Stromal cell of bone marrow (primary cell): ENCODE results near the gene VOPP1.
"Not testable (repeated sequence)": the region's sequence is repeated elsewhere in the genome, so short reads cannot be mapped to it uniquely, and the experiment has no call there.

Experiments
- DNase-seq: peaks from one replicate; pipeline ENCODE4 v3.0.0-alpha.2; 2012; ENCODE audit warnings: low read depth

VOPP1 gene

DNA sequence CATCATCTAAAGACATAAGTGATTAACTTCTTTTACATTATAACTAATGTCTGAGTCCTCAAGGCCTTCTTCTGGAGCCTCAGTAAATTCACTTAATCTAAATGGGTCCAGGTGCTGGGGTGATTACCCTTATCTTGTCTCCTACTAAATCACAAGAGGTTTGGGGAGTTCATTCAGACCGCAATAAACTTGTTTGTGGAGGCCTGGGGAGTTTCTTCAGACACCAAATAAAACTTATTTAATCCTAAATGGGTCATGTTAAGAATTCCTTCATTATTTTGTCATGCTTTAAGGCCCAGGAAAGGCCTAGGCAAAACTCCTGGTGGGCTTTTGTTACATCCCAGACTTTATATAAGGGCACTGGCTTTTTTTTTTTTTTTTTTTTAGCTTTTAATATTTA lies 62.1 kb downstream of the VOPP1 start:
- DNase-seq, result not testable (repeated sequence)

DNA sequence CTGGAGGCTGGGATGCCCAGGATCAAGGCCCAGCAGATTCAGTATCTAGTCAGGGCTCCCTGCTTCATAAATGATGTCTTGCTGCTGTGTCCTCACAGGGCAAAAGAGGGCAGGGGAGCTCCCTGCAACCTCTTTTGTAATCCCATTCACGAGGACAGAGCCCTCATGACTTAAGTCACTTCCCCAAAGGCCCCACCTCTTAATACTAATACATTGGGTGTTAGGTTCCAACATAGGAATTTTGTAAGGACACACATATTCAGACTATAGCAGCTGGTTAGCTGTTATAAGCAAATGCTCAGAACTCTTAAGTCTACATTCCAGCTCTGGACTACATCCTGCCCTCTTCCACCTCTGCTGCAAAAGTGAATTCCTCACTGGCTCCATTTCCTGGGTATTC lies 63.0 kb downstream of the VOPP1 start:
- DNase-seq, result no peak

GRCh38 chr7:55508221-55509011 lies 63.9 kb downstream of the VOPP1 start:
- DNase-seq, result no peak

DNA sequence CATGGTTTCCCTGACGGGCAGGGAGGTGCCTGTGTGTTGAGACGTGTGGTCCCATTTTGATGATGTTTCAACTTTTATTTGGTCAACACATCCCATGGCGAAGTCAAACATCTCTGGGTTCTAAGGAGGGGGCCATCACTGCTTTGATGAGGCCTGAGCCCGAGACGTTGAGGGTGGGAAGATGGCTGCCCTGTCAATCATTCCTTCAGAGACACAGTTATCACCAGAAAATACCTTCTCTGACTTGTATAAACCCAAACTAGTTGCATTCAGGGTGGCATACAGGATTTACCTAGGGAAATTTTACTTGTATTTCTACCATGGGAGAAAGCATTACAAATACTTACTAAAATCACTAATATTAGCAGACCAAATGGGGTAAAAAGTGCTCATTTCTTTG lies 64.6 kb downstream of the VOPP1 start:
- no peak for DNase-seq

DNA sequence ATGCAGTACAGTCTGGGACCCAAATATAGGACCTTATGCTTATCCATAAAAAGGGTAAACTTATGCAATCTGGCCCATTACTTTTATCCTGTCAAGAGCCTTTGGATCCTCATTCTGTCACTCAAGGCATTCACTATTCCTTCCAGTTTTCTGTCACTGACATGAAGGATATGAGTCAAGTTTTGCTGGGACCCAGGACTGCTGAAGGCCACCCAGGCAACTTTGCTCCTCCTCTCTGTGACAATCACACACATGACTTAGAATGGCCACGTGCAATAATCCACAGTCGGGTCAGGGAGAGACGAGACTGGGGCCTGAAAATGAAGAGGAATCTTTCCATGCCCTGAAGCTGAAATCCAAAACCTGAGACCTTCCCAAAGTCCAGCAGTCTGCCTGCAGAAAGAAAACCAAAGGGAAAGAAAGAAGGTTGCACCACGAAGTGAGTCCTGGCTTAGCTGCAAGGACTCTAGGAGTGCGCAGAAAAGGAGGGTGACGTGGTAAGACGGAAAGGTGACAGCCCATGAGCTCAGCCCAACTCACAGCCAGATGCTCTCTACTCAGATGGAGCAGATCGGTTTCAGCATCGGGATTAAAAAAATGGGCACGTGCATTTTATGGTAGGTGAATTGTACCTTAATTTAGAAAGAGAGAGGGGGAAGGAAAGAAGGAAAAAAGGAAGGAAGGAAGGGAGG lies 67.2 kb downstream of the VOPP1 start:
- DNase-seq, result no peak

DNA sequence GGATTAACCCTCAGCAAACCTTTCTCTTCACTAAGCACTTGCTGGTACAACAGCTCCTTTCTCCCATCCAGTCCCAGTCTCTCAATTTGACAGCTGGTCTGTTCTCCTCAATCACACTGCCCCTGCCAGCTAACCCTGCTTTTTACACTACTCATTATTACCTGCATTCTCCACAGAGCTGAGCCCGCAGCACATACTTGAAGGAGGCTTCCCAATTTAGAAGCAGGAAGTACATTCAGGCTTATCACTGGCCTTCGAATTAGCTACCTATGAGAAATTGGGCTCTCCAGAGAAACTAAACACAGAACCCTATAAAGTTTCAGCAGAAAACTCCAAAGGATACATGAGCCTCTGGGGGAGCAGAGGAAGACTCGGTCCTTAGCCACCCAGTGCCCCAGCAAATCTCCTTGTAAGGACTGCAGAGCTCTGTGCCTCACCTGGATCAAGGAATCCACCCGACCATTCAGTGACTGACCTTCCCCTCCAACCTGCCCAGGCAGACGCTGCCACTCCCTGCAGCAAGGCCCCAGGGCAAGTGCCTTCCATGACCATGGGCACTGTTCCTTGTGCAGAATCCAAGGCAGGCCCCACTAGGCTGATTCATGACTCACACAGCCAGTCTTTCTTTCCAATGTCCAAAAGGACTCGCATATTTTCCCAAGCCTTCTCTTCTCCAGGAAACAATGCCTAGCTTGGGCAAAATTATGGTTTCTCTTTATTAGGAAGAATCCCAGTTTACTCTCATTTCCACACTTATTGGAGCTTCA lies 68.0 kb downstream of the VOPP1 start:
- peak; percentile 20 for DNase-seq

- no peak for DNase-seq
Measured at GRCh38 chr7:55502858-55503440, 69.4 kb downstream of the VOPP1 start.

GRCh38 chr7:55502124-55502857 lies 70.0 kb downstream of the VOPP1 start:
- DNase-seq, result no peak

- DNase-seq, result no peak
Measured at GRCh38 chr7:55501611-55502010, 70.7 kb downstream of the VOPP1 start.

DNA sequence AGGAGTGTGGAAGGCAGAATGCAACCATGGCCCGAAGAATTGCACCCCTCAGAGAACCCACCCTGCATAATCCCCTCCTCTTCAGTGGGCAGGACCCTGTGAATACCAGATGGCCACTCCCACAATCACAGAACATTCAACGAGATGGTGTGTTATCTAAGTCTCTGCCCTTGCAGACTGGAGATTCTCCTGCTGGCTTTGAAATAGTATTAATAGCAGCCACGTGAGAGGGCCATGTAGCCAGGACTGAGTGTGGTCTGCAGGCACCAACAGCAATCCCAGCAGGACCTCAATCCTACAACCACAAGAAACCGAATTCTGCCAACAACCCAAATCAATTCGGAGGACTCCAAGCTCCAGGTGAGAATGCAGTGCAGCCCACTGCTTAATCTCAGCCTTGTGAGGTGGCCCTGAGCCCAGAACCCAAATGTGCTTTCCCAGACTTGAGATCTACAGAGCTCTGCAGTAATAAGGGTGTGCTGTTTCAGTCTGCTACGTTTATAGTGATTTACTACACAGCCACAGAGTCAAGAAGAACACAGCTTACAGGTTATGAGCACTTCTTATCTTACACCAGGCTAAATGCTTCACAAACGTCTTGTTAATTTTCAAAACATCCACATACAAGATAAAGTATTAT lies 72.1 kb downstream of the VOPP1 start:
- no peak for DNase-seq

GRCh38 chr7:55499591-55499990 lies 72.7 kb downstream of the VOPP1 start:
- no peak for DNase-seq

GRCh38 chr7:55498770-55499169 lies 73.5 kb downstream of the VOPP1 start:
- no peak for DNase-seq

DNA sequence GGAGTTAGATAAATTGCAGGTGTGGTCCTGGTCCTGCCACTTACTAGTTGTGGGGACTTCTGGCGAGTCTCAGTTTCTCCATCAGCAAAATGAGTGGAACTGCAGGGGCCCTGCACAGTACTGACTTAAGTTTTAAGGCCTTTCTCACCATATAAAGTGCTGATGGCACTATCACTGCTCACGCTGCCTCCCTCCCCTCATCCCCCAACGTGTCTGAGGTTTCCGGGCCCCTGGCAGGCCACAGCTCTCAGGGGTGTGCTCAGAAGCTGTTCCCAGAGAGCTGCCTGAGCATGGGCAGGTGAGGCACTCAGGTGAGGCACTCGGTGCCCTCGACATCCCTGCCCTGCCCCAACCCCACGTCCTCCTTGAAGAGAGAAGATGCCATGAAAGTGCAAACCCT lies 74.2 kb downstream of the VOPP1 start:
- no peak for DNase-seq

- DNase-seq, result no peak
Measured at GRCh38 chr7:55497521-55497920, 74.8 kb downstream of the VOPP1 start.

- no peak for DNase-seq
Measured at GRCh38 chr7:55496906-55497305, 75.4 kb downstream of the VOPP1 start.

GRCh38 chr7:55494951-55495350 lies 77.4 kb downstream of the VOPP1 start:
- DNase-seq, result no peak

- no peak for DNase-seq
Measured at GRCh38 chr7:55493408-55493807, 78.9 kb downstream of the VOPP1 start.

- no peak for DNase-seq
Measured at GRCh38 chr7:55491346-55491745, 81.0 kb downstream of the VOPP1 start.

- no peak for DNase-seq
Measured at GRCh38 chr7:55490099-55490498, 82.2 kb downstream of the VOPP1 start.

DNA sequence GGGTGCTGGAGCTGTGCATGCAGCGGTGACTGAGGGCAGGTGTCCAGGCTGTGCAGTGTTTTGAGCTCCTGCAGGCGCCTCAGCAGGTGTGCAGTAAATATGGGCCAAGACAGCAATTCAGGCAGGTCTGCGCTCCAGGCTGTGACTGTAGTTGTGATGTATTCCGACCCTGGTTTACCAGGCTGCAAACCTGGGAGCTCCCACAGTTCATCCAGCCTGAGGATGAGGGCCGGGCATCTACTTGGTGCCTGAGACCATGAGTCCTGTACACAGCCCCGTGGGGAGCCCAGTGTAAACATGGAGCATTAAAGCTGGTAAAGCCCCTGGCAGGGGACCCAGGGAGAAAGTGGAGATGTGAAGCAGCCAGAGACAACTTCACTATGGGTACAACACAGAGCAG lies 82.8 kb downstream of the VOPP1 start:
- DNase-seq, result no peak

- DNase-seq, result no peak
Measured at GRCh38 chr7:55488804-55489340, 83.4 kb downstream of the VOPP1 start.
